CD4-positive, alpha-beta T cell (primary cell): ENCODE data around the gene IL10RA. TPM values are rescaled to one million over a fixed set of nuclear protein-coding genes. Genes with fewer than 3 reads are reported as not detected.
A peak's percentile ranks its signal among the peaks of the same experiment; 100 is the strongest.

Experiments used
- ATAC-seq: fragments of 200-7000 bp; cut with Tn5 transposase; one replicate; pipeline ENCODE4 v1.10.0; 2022; ENCODE audit warnings: mild to moderate bottlenecking; ENCODE audit not compliant: poor library complexity
- CTCF ChIA-PET: fragments of 350-600 bp; sonication (Branson Sonifier 250); formaldehyde crosslinking; loops from one replicate; lab custom pipeline; 2021; ENCODE audit warnings: antibody characterized with exemption, inconsistent platforms; lab: Charles Lee
- POLR2A ChIA-PET: fragments of 350-600 bp; sonication (Branson Sonifier 250); formaldehyde crosslinking; loops from one replicate; lab custom pipeline; 2021; ENCODE audit warnings: antibody characterized with exemption, inconsistent platforms; lab: Charles Lee
- DNase-seq, 14 experiments: peaks; one replicate each; pipeline ENCODE4 v3.0.0-alpha.2; 2013 to 2020; ENCODE audit warnings: mixed read lengths in 2 of 14
- H3K27ac ChIP-seq, 2 donors: one replicate each; pipeline versions ENCODE4 v1.5.1 to v1.7.0; 2013; ENCODE audit warnings: low read length in 2 of 2, low read depth in 1 of 2, mild to moderate bottlenecking in 1 of 2
- H3K27me3 ChIP-seq, 2 experiments: 1 replicate in 1 of 2; 2 replicates in 1 of 2; pipeline versions ENCODE4 v1.6.1 to v1.7.0; 2013; ENCODE audit warnings: low read length in 2 of 2, control low read depth in 1 of 2, mild to moderate bottlenecking in 1 of 2, moderate library complexity in 1 of 2; ENCODE audit not compliant: insufficient read depth in 2 of 2, control insufficient read depth in 1 of 2
- H3K36me3 ChIP-seq: one replicate; pipeline ENCODE4 v1.6.1; 2013; ENCODE audit warnings: low read length, control low read depth; ENCODE audit not compliant: insufficient read depth
- H3K4me1 ChIP-seq: one replicate; pipeline ENCODE4 v1.6.1; 2013; ENCODE audit warnings: low read length, control low read depth; ENCODE audit not compliant: insufficient read depth
- H3K4me3 ChIP-seq: one replicate; pipeline ENCODE4 v1.5.1; 2013; ENCODE audit warnings: mild to moderate bottlenecking, low read length, moderate library complexity
- H3K9me3 ChIP-seq, 2 experiments: 1 replicate in 1 of 2; 2 replicates in 1 of 2; pipeline versions ENCODE4 v1.6.1 to v1.7.0; 2013; ENCODE audit warnings: low read length in 2 of 2, mild to moderate bottlenecking in 2 of 2, control low read depth in 1 of 2, moderate library complexity in 1 of 2; ENCODE audit not compliant: control insufficient read depth in 1 of 2, insufficient read depth in 1 of 2
- H3K27ac Mint-ChIP-seq: one replicate; pipeline ENCODE4 v1.8.0; 2020; ENCODE audit warnings: mixed read lengths
- H3K27me3 Mint-ChIP-seq: one replicate; pipeline ENCODE4 v1.8.0; 2021; ENCODE audit warnings: mixed read lengths
- H3K36me3 Mint-ChIP-seq: one replicate; pipeline ENCODE4 v1.8.0; 2021; ENCODE audit warnings: low read depth, mixed read lengths
- H3K4me1 Mint-ChIP-seq: one replicate; pipeline ENCODE4 v1.8.0; 2021; ENCODE audit warnings: low read depth, mixed read lengths
- H3K4me3 Mint-ChIP-seq: one replicate; pipeline ENCODE4 v1.8.0; 2020; ENCODE audit warnings: mild to moderate bottlenecking, mixed read lengths
- H3K9me3 Mint-ChIP-seq: one replicate; pipeline ENCODE4 v1.8.0; 2020; ENCODE audit warnings: mixed read lengths
- CTCF ChIP-seq: fragments of 200-600 bp; IDR thresholded peaks from one replicate; pipeline ENCODE4 v1.8.0; 2022; ENCODE audit warnings: antibody characterized with exemption, mild to moderate bottlenecking
- intact Hi-C, 2 experiments: fragments of 100-400 bp; cut with DNase I in 1 of 2; cut with micrococcal nuclease in 1 of 2; formaldehyde crosslinking; loops; one replicate each; pipeline versions ENCODE4 v1.15.1 to v1.9.0; 2023 to 2025; cut with DNase I, micrococcal nuclease
- total RNA-seq, 174 experiments: library from RNA in 2 of 174; stranded (reverse) in 2 of 174; gene quantifications; one replicate each; pipeline ENCODE4 v1.2.3 and lab custom pipeline; 2021 to 2026

The IL10RA gene
- total RNA-seq, 2 experiments from 2014 or later: 193 to 203 TPM

GRCh38 chr11:117999354-117999993 lies 13.3 kb downstream of the IL10RA start:
- POLR2A ChIA-PET: interaction anchor here (1.6 to 24.2 kb wide), 7 partner anchors 3 to 53 kb away, joined by 10 to 392 read pairs (median 132); partner anchors contain the start of gene IL10RA
- Mint-ChIP-seq H3K9me3 (no peaks in the 10 kb centered on the region), H3K27ac (peak overlapping the region; percentile 88), H3K36me3 (peaks cover 88% of the 10 kb centered on the region), H3K4me3 (peak overlapping the region; percentile 12), H3K27me3 (no peaks in the 10 kb centered on the region), H3K4me1 (peaks cover 86% of the 10 kb centered on the region)
- intact Hi-C loops: no loop called here
- peaks cover 66% of the 10 kb centered on the region for H3K36me3 ChIP-seq
- peak overlapping the region; percentile 46 to 57 for H3K27ac ChIP-seq
- H3K27me3 ChIP-seq: no peaks in the 10 kb centered on the region
- no peaks in the 10 kb centered on the region for H3K9me3 ChIP-seq
- DNase-seq (peak in 2 of 14 experiments; percentile 12 to 32), ATAC-seq (no peak)
- CTCF ChIA-PET: no interaction called here
- TF ChIP-seq CTCF: no peak
- no peak overlapping the region for H3K4me3 ChIP-seq
- H3K4me1 ChIP-seq: peaks cover 93% of the 10 kb centered on the region

- no peak for TF ChIP-seq CTCF
- H3K36me3 Mint-ChIP-seq: peaks cover 80% of the 10 kb centered on the region
- H3K27ac Mint-ChIP-seq: peak overlapping the region; percentile 84
- Histone ChIP-seq H3K27me3 (no peaks in the 10 kb centered on the region), H3K9me3 (no peaks in the 10 kb centered on the region), H3K27ac (peak overlapping the region; percentile 57 to 76), H3K4me3 (no peak overlapping the region), H3K4me1 (peaks cover 93% of the 10 kb centered on the region), H3K36me3 (peaks cover 58% of the 10 kb centered on the region)
- H3K4me1 Mint-ChIP-seq: peaks cover 86% of the 10 kb centered on the region
- CTCF ChIA-PET: interaction anchor here (0.7 to 1.2 kb wide), 4 partner anchors 41 to 193 kb away, joined by 3 to 4 read pairs (median 3); no protein-coding TSS in a partner anchor
- H3K27me3 Mint-ChIP-seq: no peaks in the 10 kb centered on the region
- peak overlapping the region; percentile 12 for H3K4me3 Mint-ChIP-seq
- ATAC-seq: no peak
- intact Hi-C loops: loop anchor here in 1 of 2 experiments (5.0 kb wide), 1 partner anchor 48 kb away; no protein-coding TSS in a partner anchor
- H3K9me3 Mint-ChIP-seq: no peaks in the 10 kb centered on the region
- POLR2A ChIA-PET: interaction anchor here (0.7 to 17.1 kb wide), 8 partner anchors 10 to 176 kb away, joined by 3 to 392 read pairs (median 34); partner anchors contain the start of genes FXYD2 and IL10RA
- DNase-seq: peak in 2 of 14 experiments; percentile 7 to 32
Observed at GRCh38 chr11:118000067-118000849, 14.1 kb downstream of the IL10RA start.

- CTCF ChIA-PET: interaction anchor here (0.7 to 1.2 kb wide), 4 partner anchors 41 to 193 kb away, joined by 3 to 4 read pairs (median 3); no protein-coding TSS in a partner anchor
- Mint-ChIP-seq H3K36me3 (peaks cover 74% of the 10 kb centered on the region), H3K4me1 (peaks cover 87% of the 10 kb centered on the region), H3K27ac (peak overlapping the region; percentile 84), H3K4me3 (no peak overlapping the region), H3K9me3 (no peaks in the 10 kb centered on the region), H3K27me3 (no peaks in the 10 kb centered on the region)
- Histone ChIP-seq H3K4me3 (no peak overlapping the region), H3K36me3 (peaks cover 52% of the 10 kb centered on the region), H3K9me3 (peaks cover 0 to 2% of the 10 kb centered on the region in 2 experiments), H3K27ac (peak overlapping the region; percentile 72 to 76), H3K4me1 (peaks cover 93% of the 10 kb centered on the region), H3K27me3 (no peaks in the 10 kb centered on the region)
- ATAC-seq: no peak
- intact Hi-C loops: loop anchor here in 1 of 2 experiments (5.0 kb wide), 1 partner anchor 49 kb away; no protein-coding TSS in a partner anchor
- peak in 1 of 14 experiments; percentile 18 for DNase-seq
- POLR2A ChIA-PET: interaction anchor here (0.8 to 17.1 kb wide), 7 partner anchors 10 to 176 kb away, joined by 3 to 392 read pairs (median 57); partner anchors contain the start of genes FXYD2 and IL10RA
- no peak for TF ChIP-seq CTCF
Observed at GRCh38 chr11:118000850-118001228, 14.6 kb downstream of the IL10RA start.
